ENCODE results near the gene ADARB1.
A peak's percentile ranks its signal among the peaks of the same experiment; 100 is the strongest.

ADARB1 gene

GRCh38 chr21:45259206-45259840 lies 184.9 kb downstream of the ADARB1 start:
- Histone ChIP-seq H3K27ac (ENCODE audit: poor library complexity, severe bottlenecking) (no peak overlapping the region), H3K4me3 (ENCODE audit: severe bottlenecking) (no peak overlapping the region), H3K36me3 (ENCODE audit: low read depth) (0 out of 2 replicates have a peak, but pooled peaks cover 2% of the 10 kb centered on the region), H3K9me3 (ENCODE audit: severe bottlenecking) (no peaks in the 10 kb centered on the region), H3K27me3 (ENCODE audit: insufficient read depth, poor library complexity, severe bottlenecking) (peaks cover 9% of the 10 kb centered on the region), H3K4me1 (ENCODE audit: insufficient read depth, poor library complexity, severe bottlenecking) (no peaks in the 10 kb centered on the region)
- peak; percentile 14 for DNase-seq (ENCODE audit: low spot score)
- TF ChIP-seq CTCF (IDR thresholded peaks at IDR 0.05; ENCODE audit: poor library complexity, severe bottlenecking), result no peak
- no peak for ATAC-seq (ENCODE audit: low read depth)

GRCh38 chr21:45260191-45260825 lies 185.9 kb downstream of the ADARB1 start:
- Histone ChIP-seq H3K27ac (ENCODE audit: poor library complexity, severe bottlenecking) (no peak overlapping the region), H3K9me3 (ENCODE audit: severe bottlenecking) (no peaks in the 10 kb centered on the region), H3K27me3 (ENCODE audit: insufficient read depth, poor library complexity, severe bottlenecking) (peaks cover 6% of the 10 kb centered on the region), H3K36me3 (ENCODE audit: low read depth) (peaks cover 8% of the 10 kb centered on the region; the same call in 1 of the 2 replicates), H3K4me1 (ENCODE audit: insufficient read depth, poor library complexity, severe bottlenecking) (no peaks in the 10 kb centered on the region), H3K4me3 (ENCODE audit: severe bottlenecking) (no peak overlapping the region)
- no peak for ATAC-seq (ENCODE audit: low read depth)
- DNase-seq (ENCODE audit: low spot score), result peak; percentile 26
- TF ChIP-seq CTCF (IDR thresholded peaks at IDR 0.05; ENCODE audit: poor library complexity, severe bottlenecking), result no peak

- DNase-seq (ENCODE audit: low spot score), result peak; percentile 27
- Histone ChIP-seq H3K4me1 (ENCODE audit: insufficient read depth, poor library complexity, severe bottlenecking) (no peaks in the 10 kb centered on the region), H3K27ac (ENCODE audit: poor library complexity, severe bottlenecking) (no peak overlapping the region), H3K4me3 (ENCODE audit: severe bottlenecking) (no peak overlapping the region), H3K36me3 (ENCODE audit: low read depth) (peaks cover 8% of the 10 kb centered on the region; the same call in 1 of the 2 replicates), H3K27me3 (ENCODE audit: insufficient read depth, poor library complexity, severe bottlenecking) (peaks cover 6% of the 10 kb centered on the region), H3K9me3 (ENCODE audit: severe bottlenecking) (no peaks in the 10 kb centered on the region)
- ATAC-seq (ENCODE audit: low read depth), result no peak
- TF ChIP-seq CTCF (IDR thresholded peaks at IDR 0.05; ENCODE audit: poor library complexity, severe bottlenecking), result no peak
Measured at GRCh38 chr21:45261093-45261492, 186.7 kb downstream of the ADARB1 start.

DNA sequence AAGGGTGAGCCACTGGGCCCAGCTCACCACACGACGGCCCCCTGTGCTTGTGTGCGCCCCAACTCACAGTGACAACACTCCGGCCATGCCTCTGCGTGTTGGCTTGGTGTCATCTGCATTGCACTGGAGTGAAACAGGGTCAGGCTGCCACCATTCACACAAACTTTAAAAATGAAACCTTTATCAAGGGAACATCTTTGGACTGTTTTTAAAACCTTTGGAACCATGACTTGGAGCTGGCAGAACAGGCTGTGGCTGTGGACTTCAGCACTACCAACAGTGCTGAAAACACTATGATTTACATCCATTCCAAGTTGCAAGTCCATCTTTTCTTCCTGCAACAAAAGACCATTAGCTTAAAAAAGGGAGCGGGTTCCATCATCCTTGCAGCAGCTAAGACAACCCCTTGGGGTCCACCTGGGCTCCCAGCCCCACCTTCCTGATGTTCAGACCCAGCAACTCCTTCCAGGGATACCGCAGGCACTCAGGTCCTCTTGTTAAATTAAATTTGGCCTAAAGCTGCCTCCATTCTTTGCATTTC lies 187.7 kb downstream of the ADARB1 start:
- DNase-seq (ENCODE audit: low spot score), result no peak
- no peak for ATAC-seq (ENCODE audit: low read depth)
- Histone ChIP-seq H3K27me3 (ENCODE audit: insufficient read depth, poor library complexity, severe bottlenecking) (peaks cover 6% of the 10 kb centered on the region), H3K27ac (ENCODE audit: poor library complexity, severe bottlenecking) (no peak overlapping the region), H3K4me3 (ENCODE audit: severe bottlenecking) (no peak overlapping the region), H3K4me1 (ENCODE audit: insufficient read depth, poor library complexity, severe bottlenecking) (no peaks in the 10 kb centered on the region), H3K36me3 (ENCODE audit: low read depth) (peaks cover 8% of the 10 kb centered on the region; the same call in 1 of the 2 replicates), H3K9me3 (ENCODE audit: severe bottlenecking) (no peaks in the 10 kb centered on the region)
- TF ChIP-seq CTCF (IDR thresholded peaks at IDR 0.05; ENCODE audit: poor library complexity, severe bottlenecking), result no peak

DNA sequence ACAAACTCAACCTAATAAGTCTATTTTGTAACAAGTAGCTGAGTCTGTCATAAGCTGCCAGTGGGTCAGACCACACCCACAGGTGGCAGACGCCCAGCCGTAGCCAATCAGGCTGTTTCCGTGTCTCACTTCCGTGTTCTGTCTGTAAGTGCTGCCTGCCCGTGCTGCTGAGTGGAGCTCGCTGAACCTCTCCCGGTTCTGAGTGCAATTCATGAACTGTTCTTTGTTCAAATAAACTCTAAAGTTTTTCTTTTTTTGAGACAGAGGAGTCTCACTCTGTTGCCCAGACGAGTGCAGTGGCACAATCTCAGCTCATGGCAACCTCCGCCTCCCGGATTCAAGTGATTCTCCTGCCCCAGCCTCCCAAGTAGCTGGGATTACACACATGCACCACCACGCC lies 188.2 kb downstream of the ADARB1 start:
- Histone ChIP-seq H3K27me3 (ENCODE audit: insufficient read depth, poor library complexity, severe bottlenecking) (peaks cover 6% of the 10 kb centered on the region), H3K4me1 (ENCODE audit: insufficient read depth, poor library complexity, severe bottlenecking) (no peaks in the 10 kb centered on the region), H3K4me3 (ENCODE audit: severe bottlenecking) (no peak overlapping the region), H3K36me3 (ENCODE audit: low read depth) (peaks cover 13% of the 10 kb centered on the region), H3K9me3 (ENCODE audit: severe bottlenecking) (no peaks in the 10 kb centered on the region), H3K27ac (ENCODE audit: poor library complexity, severe bottlenecking) (no peak overlapping the region)
- DNase-seq (ENCODE audit: low spot score) (no peak), ATAC-seq (ENCODE audit: low read depth) (no peak)
- TF ChIP-seq CTCF (IDR thresholded peaks at IDR 0.05; ENCODE audit: poor library complexity, severe bottlenecking), result no peak

Data from RWPE2 (cell line).